NOMO-1 treated with dmso at 0.1 percent for 144 hours (cell line): Measurements from ENCODE around the gene BTG1.

Source experiments
- DNase-seq: peaks from one replicate; lab custom pipeline; 2025; ENCODE audit not compliant: unreplicated experiment; lab: John Stamatoyannopoulos, UW

Gene BTG1

GRCh38 chr12:92133795-92134637 is 11.6 kb downstream of the BTG1 start:
- DNase-seq: no peak

- no peak for DNase-seq
These were observed 12.5 kb downstream of the BTG1 start for GRCh38 chr12:92133171-92133570.

- no peak for DNase-seq
These were observed 13.4 kb downstream of the BTG1 start for GRCh38 chr12:92132288-92132687.

- no peak for DNase-seq
These were observed 14.6 kb downstream of the BTG1 start for GRCh38 chr12:92130999-92131398.

GRCh38 chr12:92129609-92130008 is 16.0 kb downstream of the BTG1 start:
- DNase-seq: no peak

- DNase-seq: no peak
These were observed 17.0 kb downstream of the BTG1 start for GRCh38 chr12:92128612-92129011.

- no peak for DNase-seq
These were observed 21.0 kb downstream of the BTG1 start for GRCh38 chr12:92124689-92125029.

GRCh38 chr12:92123780-92124688 is 21.6 kb downstream of the BTG1 start:
- peak; percentile 56 for DNase-seq

- no peak for DNase-seq
These were observed 22.5 kb downstream of the BTG1 start for GRCh38 chr12:92122941-92123779.

GRCh38 chr12:92121826-92122225 is 23.8 kb downstream of the BTG1 start:
- no peak for DNase-seq

- DNase-seq: no peak
These were observed 26.7 kb downstream of the BTG1 start for GRCh38 chr12:92118826-92119536.

- no peak for DNase-seq
These were observed 30.8 kb downstream of the BTG1 start for GRCh38 chr12:92114834-92115233.

GRCh38 chr12:92111256-92111655 is 34.4 kb downstream of the BTG1 start:
- no peak for DNase-seq

- no peak for DNase-seq
These were observed 35.5 kb downstream of the BTG1 start for GRCh38 chr12:92110083-92110640.

GRCh38 chr12:92109613-92110012 is 36.0 kb downstream of the BTG1 start:
- DNase-seq: no peak

GRCh38 chr12:92108651-92109050 is 37.0 kb downstream of the BTG1 start:
- peak; percentile 68 for DNase-seq

- no peak for DNase-seq
These were observed 38.0 kb downstream of the BTG1 start for GRCh38 chr12:92107621-92108131.

- no peak for DNase-seq
These were observed 38.6 kb downstream of the BTG1 start for GRCh38 chr12:92107094-92107493.

- DNase-seq: peak; percentile 49
These were observed 40.0 kb downstream of the BTG1 start for GRCh38 chr12:92105676-92106075.

GRCh38 chr12:92105110-92105509 is 40.5 kb downstream of the BTG1 start:
- no peak for DNase-seq
